Measurements from ENCODE around the gene ERCC5.

GRCh38 chr13:102863590-102863989 is 17.8 kb downstream of the ERCC5 start:
- TF ChIP-seq CTCF (conservative IDR thresholded peaks at IDR 0.05 in 1 of 2, IDR thresholded peaks at IDR 0.05 in 1 of 2; ENCODE audit: low read depth in 1 of 2, low read length in 2 of 2): no peak
- no peak for TF ChIP-seq EZH2 (IDR thresholded peaks at IDR 0.05; ENCODE audit: low read length, missing control alignments)

Data from fibroblast of lung (primary cell).